BE2C (cell line): ENCODE measurements around the gene DTNA.
"Not testable (repeated sequence)": the region's sequence is repeated elsewhere in the genome, so short reads cannot be mapped to it uniquely, and the experiment has no call there.

Experiments used
- DNase-seq: peaks from one replicate; pipeline ENCODE4 v3.0.0-alpha.2; 2020
- H3K27me3 ChIP-seq: fragments of 250-450 bp; sonication (Bioruptor Pico); 2 replicates; pipeline ENCODE4 v1.5.1; 2020; ENCODE audit warnings: mild to moderate bottlenecking
- H3K36me3 ChIP-seq: fragments of 250-450 bp; sonication (Bioruptor Pico); 2 replicates; pipeline ENCODE4 v1.5.1; 2020; ENCODE audit warnings: mild to moderate bottlenecking
- H3K4me1 ChIP-seq: fragments of 250-450 bp; sonication (Bioruptor Pico); 2 replicates; pipeline ENCODE4 v1.5.1; 2020
- H3K4me3 ChIP-seq: 2 replicates; pipeline ENCODE4 v1.5.1; 2011; ENCODE audit warnings: low read depth, low read length
- H3K9me3 ChIP-seq: fragments of 250-450 bp; sonication (Bioruptor Pico); 2 replicates; pipeline ENCODE4 v1.5.1; 2020
- TF ChIP-seq, protein P1 (sequence below): IDR thresholded peaks from 2 replicates; pipeline ENCODE4 v1.5.1; 2012; ENCODE audit warnings: mild to moderate bottlenecking, low read depth, low read length

The DTNA gene

GRCh38 chr18:34921811-34922385, 211.8 kb downstream of the DTNA start:
- H3K36me3 ChIP-seq = no peaks in the 10 kb centered on the region
- no peaks in the 10 kb centered on the region for H3K9me3 ChIP-seq
- no peak overlapping the region for H3K4me3 ChIP-seq
- no peak for DNase-seq
- no peaks in the 10 kb centered on the region for H3K27me3 ChIP-seq
- H3K4me1 ChIP-seq = no peaks in the 10 kb centered on the region
- TF ChIP-seq, protein P1, sequence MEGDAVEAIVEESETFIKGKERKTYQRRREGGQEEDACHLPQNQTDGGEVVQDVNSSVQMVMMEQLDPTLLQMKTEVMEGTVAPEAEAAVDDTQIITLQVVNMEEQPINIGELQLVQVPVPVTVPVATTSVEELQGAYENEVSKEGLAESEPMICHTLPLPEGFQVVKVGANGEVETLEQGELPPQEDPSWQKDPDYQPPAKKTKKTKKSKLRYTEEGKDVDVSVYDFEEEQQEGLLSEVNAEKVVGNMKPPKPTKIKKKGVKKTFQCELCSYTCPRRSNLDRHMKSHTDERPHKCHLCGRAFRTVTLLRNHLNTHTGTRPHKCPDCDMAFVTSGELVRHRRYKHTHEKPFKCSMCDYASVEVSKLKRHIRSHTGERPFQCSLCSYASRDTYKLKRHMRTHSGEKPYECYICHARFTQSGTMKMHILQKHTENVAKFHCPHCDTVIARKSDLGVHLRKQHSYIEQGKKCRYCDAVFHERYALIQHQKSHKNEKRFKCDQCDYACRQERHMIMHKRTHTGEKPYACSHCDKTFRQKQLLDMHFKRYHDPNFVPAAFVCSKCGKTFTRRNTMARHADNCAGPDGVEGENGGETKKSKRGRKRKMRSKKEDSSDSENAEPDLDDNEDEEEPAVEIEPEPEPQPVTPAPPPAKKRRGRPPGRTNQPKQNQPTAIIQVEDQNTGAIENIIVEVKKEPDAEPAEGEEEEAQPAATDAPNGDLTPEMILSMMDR = no peak

DNA sequence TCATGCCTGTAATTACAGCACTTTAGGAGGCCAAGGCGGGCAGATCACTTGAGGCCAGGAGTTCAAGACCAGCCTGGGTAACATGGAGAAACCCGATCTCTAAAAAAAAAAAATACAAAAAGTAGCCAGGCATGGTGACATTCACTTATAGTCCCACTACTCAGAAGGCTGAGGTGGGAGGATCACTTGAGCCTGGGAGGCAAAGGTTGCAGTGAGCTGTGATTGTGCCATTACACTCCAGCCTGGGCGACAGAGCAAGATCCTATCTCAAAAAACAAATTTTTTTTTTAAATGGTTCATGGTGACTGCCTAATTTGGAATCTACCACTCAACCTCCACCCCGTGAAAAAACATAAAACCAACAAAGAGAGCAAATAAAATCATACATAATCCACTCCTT, 212.5 kb downstream of the DTNA start:
- not testable (repeated sequence) for H3K4me1 ChIP-seq, DNase-seq, H3K9me3 ChIP-seq, H3K36me3 ChIP-seq, H3K27me3 ChIP-seq, H3K4me3 ChIP-seq

GRCh38 chr18:34923911-34924310, 213.8 kb downstream of the DTNA start:
- Histone ChIP-seq H3K4me3 (no peak overlapping the region), H3K36me3 (no peaks in the 10 kb centered on the region)
- no peak for DNase-seq

GRCh38 chr18:34926683-34927082, 216.6 kb downstream of the DTNA start:
- H3K9me3 ChIP-seq = no peaks in the 10 kb centered on the region
- no peak overlapping the region for H3K4me3 ChIP-seq
- H3K36me3 ChIP-seq = no peaks in the 10 kb centered on the region
- no peaks in the 10 kb centered on the region for H3K4me1 ChIP-seq
- DNase-seq = no peak
- TF ChIP-seq, protein P1 = no peak
- no peaks in the 10 kb centered on the region for H3K27me3 ChIP-seq

More at GRCh38 chr18:34923911-34924310, 213.8 kb downstream of the DTNA start:
- Histone ChIP-seq H3K9me3 (no peaks in the 10 kb centered on the region), H3K4me1 (no peaks in the 10 kb centered on the region), H3K27me3 (no peaks in the 10 kb centered on the region)
- TF ChIP-seq, protein P1 = no peak

DNA sequence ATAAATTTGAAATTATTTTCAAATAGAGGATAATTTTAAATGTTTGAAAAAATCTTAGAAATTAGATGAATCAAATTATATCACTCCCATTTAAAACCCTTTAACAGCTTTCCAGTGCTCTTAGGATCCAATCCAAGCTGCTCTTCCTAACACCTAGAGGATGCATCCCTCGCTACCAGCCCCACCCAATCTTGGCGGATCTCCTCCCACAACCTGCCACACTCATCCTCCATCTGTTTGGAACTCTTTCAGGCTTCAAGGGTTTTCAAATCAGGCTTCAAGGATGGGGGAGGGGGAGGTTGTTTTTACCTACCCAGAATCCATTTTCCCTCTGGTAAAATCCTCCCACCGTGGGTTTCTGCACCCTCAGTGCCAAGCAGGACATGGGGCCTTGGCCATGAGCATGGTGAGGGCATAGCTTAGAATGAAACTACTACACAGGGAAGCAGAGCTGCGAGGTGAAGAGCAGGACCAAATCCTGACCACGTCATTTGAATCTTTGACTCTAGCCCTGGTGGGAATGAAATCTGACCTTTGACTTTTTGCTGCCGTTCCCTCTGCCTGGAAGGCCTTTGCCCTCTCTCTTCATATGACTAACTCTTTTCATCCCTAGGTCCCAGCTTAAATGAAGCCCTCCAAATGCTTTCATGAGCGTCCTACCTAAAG, 218.1 kb downstream of the DTNA start:
- no peaks in the 10 kb centered on the region for H3K4me1 ChIP-seq
- H3K4me3 ChIP-seq = no peak overlapping the region
- H3K9me3 ChIP-seq = no peaks in the 10 kb centered on the region
- no peak for DNase-seq
- TF ChIP-seq, protein P1 = no peak
- H3K36me3 ChIP-seq = no peaks in the 10 kb centered on the region
- no peaks in the 10 kb centered on the region for H3K27me3 ChIP-seq

DNA sequence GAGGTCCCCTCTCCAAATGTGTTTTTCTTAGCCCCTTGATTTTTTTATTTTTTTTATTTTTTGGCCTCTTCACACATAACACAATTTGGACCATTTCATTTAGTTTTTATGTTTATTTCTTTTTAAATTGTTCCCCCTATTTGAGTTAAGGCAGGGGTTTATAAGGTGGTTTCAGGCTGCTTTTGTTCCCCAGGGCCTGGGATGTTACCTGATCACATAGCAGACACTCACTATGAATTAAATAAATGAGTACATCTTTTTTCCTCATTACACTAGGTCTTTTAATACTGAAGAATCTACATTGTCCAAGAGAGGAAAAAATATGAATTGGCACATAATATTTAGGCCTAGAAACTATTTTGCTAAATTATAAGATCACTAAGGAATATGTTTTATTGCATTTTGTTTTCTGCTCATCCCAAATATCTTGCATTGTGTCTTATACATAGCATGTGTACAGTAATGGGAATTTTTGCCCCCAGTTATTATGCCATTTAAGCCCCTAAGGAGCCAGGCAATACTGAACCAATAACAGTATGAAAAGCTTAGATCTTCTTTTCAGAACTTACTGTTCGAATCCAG, 218.7 kb downstream of the DTNA start:
- TF ChIP-seq, protein P1 = no peak
- H3K36me3 ChIP-seq = no peaks in the 10 kb centered on the region
- no peaks in the 10 kb centered on the region for H3K9me3 ChIP-seq
- no peak overlapping the region for H3K4me3 ChIP-seq
- DNase-seq = no peak
- H3K4me1 ChIP-seq = no peaks in the 10 kb centered on the region
- no peaks in the 10 kb centered on the region for H3K27me3 ChIP-seq
